ENCODE results near the gene ASCC3.

- TF ChIP-seq, protein P1, sequence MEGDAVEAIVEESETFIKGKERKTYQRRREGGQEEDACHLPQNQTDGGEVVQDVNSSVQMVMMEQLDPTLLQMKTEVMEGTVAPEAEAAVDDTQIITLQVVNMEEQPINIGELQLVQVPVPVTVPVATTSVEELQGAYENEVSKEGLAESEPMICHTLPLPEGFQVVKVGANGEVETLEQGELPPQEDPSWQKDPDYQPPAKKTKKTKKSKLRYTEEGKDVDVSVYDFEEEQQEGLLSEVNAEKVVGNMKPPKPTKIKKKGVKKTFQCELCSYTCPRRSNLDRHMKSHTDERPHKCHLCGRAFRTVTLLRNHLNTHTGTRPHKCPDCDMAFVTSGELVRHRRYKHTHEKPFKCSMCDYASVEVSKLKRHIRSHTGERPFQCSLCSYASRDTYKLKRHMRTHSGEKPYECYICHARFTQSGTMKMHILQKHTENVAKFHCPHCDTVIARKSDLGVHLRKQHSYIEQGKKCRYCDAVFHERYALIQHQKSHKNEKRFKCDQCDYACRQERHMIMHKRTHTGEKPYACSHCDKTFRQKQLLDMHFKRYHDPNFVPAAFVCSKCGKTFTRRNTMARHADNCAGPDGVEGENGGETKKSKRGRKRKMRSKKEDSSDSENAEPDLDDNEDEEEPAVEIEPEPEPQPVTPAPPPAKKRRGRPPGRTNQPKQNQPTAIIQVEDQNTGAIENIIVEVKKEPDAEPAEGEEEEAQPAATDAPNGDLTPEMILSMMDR (conservative IDR thresholded peaks at IDR 0.05; ENCODE audit: low read depth in 2 of 2): no peak
- TF ChIP-seq EZH2 (IDR thresholded peaks at IDR 0.05; ENCODE audit: low read depth, unreplicated experiment) (no peak), NANOG (IDR thresholded peaks at IDR 0.05; ENCODE audit: borderline replicate concordance) (no peak)
- TF ChIP-seq, protein P2, sequence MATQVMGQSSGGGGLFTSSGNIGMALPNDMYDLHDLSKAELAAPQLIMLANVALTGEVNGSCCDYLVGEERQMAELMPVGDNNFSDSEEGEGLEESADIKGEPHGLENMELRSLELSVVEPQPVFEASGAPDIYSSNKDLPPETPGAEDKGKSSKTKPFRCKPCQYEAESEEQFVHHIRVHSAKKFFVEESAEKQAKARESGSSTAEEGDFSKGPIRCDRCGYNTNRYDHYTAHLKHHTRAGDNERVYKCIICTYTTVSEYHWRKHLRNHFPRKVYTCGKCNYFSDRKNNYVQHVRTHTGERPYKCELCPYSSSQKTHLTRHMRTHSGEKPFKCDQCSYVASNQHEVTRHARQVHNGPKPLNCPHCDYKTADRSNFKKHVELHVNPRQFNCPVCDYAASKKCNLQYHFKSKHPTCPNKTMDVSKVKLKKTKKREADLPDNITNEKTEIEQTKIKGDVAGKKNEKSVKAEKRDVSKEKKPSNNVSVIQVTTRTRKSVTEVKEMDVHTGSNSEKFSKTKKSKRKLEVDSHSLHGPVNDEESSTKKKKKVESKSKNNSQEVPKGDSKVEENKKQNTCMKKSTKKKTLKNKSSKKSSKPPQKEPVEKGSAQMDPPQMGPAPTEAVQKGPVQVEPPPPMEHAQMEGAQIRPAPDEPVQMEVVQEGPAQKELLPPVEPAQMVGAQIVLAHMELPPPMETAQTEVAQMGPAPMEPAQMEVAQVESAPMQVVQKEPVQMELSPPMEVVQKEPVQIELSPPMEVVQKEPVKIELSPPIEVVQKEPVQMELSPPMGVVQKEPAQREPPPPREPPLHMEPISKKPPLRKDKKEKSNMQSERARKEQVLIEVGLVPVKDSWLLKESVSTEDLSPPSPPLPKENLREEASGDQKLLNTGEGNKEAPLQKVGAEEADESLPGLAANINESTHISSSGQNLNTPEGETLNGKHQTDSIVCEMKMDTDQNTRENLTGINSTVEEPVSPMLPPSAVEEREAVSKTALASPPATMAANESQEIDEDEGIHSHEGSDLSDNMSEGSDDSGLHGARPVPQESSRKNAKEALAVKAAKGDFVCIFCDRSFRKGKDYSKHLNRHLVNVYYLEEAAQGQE (IDR thresholded peaks at IDR 0.05; ENCODE audit: unreplicated experiment): no peak
Measured at GRCh38 chr6:100905067-100905466, 23.9 kb upstream of the ASCC3 start.

Data from GM23338 (cell line).